ENCODE results near the gene ADAMTS2. TPM values are rescaled to one million over a fixed set of nuclear protein-coding genes. Genes with fewer than 3 reads are reported as not detected.

Gene ADAMTS2
- total and polyA plus RNA-seq, 2 of the 4 experiments (the other 2 are of a cell fraction): 19.0 to 58.8 TPM

- Histone ChIP-seq H3K18ac (ENCODE audit: low read depth, low read length) (no peak overlapping the region), H3K9ac (ENCODE audit: low read depth, low read length) (no peak overlapping the region), H3K27me3 (ENCODE audit: control insufficient read depth, insufficient read depth, low read length) (no peaks in the 10 kb centered on the region), H2BK20ac (ENCODE audit: low read depth, low read length) (no peak overlapping the region), H2BK120ac (ENCODE audit: low read depth, low read length) (no peak overlapping the region), H3K14ac (replicated peaks; ENCODE audit: low read depth, low read length) (no peak overlapping the region), H3K79me1 (ENCODE audit: low read depth in 1 of 2, low read length in 2 of 2) (peaks cover 20 to 47% of the 10 kb centered on the region in 2 experiments), H2BK15ac (ENCODE audit: low read depth, low read length) (no peak overlapping the region), H2AFZ (replicated peaks; ENCODE audit: low read length, poor library complexity) (no peak overlapping the region), H3K36me3 (ENCODE audit: control insufficient read depth, insufficient read depth, low read length) (peaks cover 7% of the 10 kb centered on the region; the same call in 1 of the 2 replicates), H3K4me3 (ENCODE audit: insufficient read depth, low read depth, low read length) (no peak overlapping the region), H2BK5ac (ENCODE audit: low read depth, low read length, poor library complexity, severe bottlenecking) (no peak overlapping the region), H3K4me1 (ENCODE audit: control insufficient read depth, insufficient read depth, low read length) (peaks cover 9% of the 10 kb centered on the region; the same call in 1 of the 2 replicates), H3K56ac (ENCODE audit: extremely low read depth, insufficient read depth, low read length) (no peak overlapping the region), H4K20me1 (ENCODE audit: insufficient read depth, low read length) (peaks cover 21% of the 10 kb centered on the region), H4K8ac (ENCODE audit: low read depth in 2 of 2, low read length in 2 of 2) (no peak overlapping the region), H2AK5ac (ENCODE audit: low read depth, low read length) (no peak overlapping the region), H2AK9ac (replicated peaks; ENCODE audit: low read depth, low read length, poor library complexity) (no peak overlapping the region), H3K4ac (ENCODE audit: low read depth, low read length) (no peak overlapping the region), H3K4me2 (ENCODE audit: low read depth, low read length) (no peak overlapping the region), H3K23ac (ENCODE audit: low read depth, low read length) (no peak overlapping the region), H3K9me3 (ENCODE audit: control insufficient read depth, insufficient read depth, low read length) (no peaks in the 10 kb centered on the region), H4K5ac (ENCODE audit: low read depth, low read length) (no peak overlapping the region), H4K91ac (ENCODE audit: insufficient read depth, low read depth, low read length) (no peak overlapping the region), H3K27ac (ENCODE audit: insufficient read depth, low read length) (no peak overlapping the region), H3K9me1 (ENCODE audit: insufficient read depth, low read length) (peaks cover 7% of the 10 kb centered on the region)
- no peak for TF ChIP-seq ELK1 (IDR thresholded peaks at IDR 0.05; ENCODE audit: borderline replicate concordance, low read depth, low read length)
- TF ChIP-seq, protein P1, sequence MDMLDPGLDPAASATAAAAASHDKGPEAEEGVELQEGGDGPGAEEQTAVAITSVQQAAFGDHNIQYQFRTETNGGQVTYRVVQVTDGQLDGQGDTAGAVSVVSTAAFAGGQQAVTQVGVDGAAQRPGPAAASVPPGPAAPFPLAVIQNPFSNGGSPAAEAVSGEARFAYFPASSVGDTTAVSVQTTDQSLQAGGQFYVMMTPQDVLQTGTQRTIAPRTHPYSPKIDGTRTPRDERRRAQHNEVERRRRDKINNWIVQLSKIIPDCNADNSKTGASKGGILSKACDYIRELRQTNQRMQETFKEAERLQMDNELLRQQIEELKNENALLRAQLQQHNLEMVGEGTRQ (IDR thresholded peaks at IDR 0.05; ENCODE audit: low read depth, low read length): no peak
- TF ChIP-seq RAD21 (IDR thresholded peaks at IDR 0.05; ENCODE audit: low read length): no peak
- no peak for TF ChIP-seq RFX5 (IDR thresholded peaks at IDR 0.05; ENCODE audit: low read depth, low read length)
- no peak for TF ChIP-seq MAZ (IDR thresholded peaks at IDR 0.05; ENCODE audit: borderline replicate concordance, low read depth, low read length)
- TF ChIP-seq CEBPB (IDR thresholded peaks at IDR 0.05; ENCODE audit: low read depth, low read length): no peak
- no peak for TF ChIP-seq RCOR1 (IDR thresholded peaks at IDR 0.05; ENCODE audit: insufficient replicate concordance, low read length)
- TF ChIP-seq CTCF (conservative IDR thresholded peaks at IDR 0.05; ENCODE audit: low read depth, low read length): no peak
- TF ChIP-seq MXI1 (IDR thresholded peaks at IDR 0.05; ENCODE audit: borderline replicate concordance, low read depth, low read length): no peak
- TF ChIP-seq NFE2L2 (IDR thresholded peaks at IDR 0.05; ENCODE audit: low read depth, low read length): no peak
- TF ChIP-seq BHLHE40 (IDR thresholded peaks at IDR 0.05; ENCODE audit: low read depth, low read length): no peak
- TF ChIP-seq MAFK (IDR thresholded peaks at IDR 0.05; ENCODE audit: low read depth, low read length): no peak
- no peak for TF ChIP-seq CHD1 (IDR thresholded peaks at IDR 0.05; ENCODE audit: low read depth, low read length)
- no peak for TF ChIP-seq FOS (IDR thresholded peaks at IDR 0.05; ENCODE audit: low read depth, low read length)
- TF ChIP-seq SMC3 (IDR thresholded peaks at IDR 0.05; ENCODE audit: low read depth, low read length): no peak
- TF ChIP-seq POLR2A (IDR thresholded peaks at IDR 0.05; ENCODE audit: low read depth, low read length): no peak
- no peak for DNase-seq
- no peak for ATAC-seq (ENCODE audit: low read depth)
- ChIA-PET POLR2A (ENCODE audit: unreplicated experiment) (no interaction called here), CTCF (no interaction called here)
- in situ Hi-C loops (cut with MboI; ENCODE audit: low sequenced_read_pairs): no loop called here
- BruUV-seq (replicated peaks): no TSS peak
- WGBS, 2 experiments (ENCODE audit: extremely low coverage in 2 of 2, insufficient read length in 1 of 2): 64% methylated on average over 4 of the region's 8 CpGs; no CpG with 5 or more reads in 1 of the 2 experiments
- dilution Hi-C loops (cut with HindIII; ENCODE audit: low sequenced_read_pairs, unreplicated experiment): no loop called here
- intact Hi-C loops (cut with micrococcal nuclease): no loop called here
Measured at GRCh38 chr5:179226696-179227095, 118.6 kb downstream of the ADAMTS2 start.
